M059J (cell line): Measurements from ENCODE around the gene VPS37C. TPM values are rescaled to one million over a fixed set of nuclear protein-coding genes. Genes with fewer than 3 reads are reported as not detected.
"Not testable (repeated sequence)": the region's sequence is repeated elsewhere in the genome, so short reads cannot be mapped to it uniquely, and the experiment has no call there.

Source experiments
- DNase-seq: peaks from one replicate; pipeline ENCODE4 v3.0.0-alpha.2; 2012; ENCODE audit warnings: low read depth
- total RNA-seq: library from RNA; depleted of rRNA; stranded (reverse); fragments of >200 nt; shearing (Covaris generic); gene quantifications from 2 replicates; pipeline ENCODE4 v1.2.3, GENCODE V29; 2014

The VPS37C gene
- total RNA-seq, 1 experiment from 2014 or later: 15.1 TPM

DNA sequence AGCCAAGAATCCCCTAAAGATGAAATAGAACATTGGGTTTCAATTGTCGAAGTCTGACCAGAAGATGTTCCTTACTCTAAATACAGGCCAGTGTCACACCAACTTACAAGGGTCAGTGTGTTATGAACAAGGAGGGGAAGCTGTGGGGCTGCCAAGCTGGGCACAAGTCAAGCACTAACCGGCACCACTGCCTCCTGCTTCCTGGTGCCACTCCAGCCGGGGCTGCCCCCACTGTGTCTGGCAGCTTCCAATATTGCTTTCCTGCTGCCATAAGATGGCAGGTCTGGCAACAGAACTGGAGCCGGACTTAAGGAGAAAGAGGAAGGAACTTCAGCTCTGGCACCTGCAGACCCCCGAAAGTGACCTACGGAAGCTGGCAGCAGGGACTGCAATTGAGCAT lies 13.7 kb upstream of the VPS37C start:
- DNase-seq: no peak

DNA sequence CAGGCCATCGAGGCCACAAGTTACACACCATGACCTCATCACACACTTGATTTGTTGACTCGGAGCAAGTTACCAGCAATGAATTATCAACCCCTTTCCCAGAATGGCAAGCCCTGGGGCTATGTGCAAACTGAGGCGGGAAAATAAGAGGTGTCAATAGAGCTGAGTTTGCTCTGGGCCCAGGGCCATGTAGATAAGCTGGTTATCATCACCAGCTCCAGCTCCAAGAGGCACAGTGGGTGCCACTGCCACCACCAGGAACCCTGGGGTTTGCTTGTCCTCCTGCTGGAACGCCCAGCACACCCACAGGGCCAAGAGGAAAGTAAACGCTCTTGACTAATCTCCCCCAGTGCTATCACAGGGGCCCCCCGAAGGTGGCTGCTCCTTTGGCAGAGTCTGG lies 13.0 kb upstream of the VPS37C start:
- no peak for DNase-seq

DNA sequence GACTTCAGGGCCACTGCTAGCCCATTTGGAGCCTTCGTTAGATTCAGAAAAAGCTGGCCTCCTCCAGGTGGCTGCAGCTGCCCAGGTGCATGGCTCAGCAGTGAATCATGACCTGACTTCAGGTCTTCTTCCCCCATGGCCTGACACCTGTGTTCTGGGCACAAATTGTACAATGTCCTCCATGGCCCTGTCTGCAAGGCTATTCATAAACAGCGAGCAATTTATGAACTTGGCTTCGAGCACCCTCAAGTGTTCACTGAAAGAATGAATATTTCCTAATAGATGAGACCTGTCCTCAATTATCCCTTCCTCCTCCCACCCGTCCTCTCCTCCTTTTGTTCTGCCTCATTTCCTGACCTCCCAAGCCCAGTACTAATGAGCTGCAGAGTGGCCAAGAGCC lies 12.2 kb upstream of the VPS37C start:
- peak; percentile 58 for DNase-seq

GRCh38 chr11:61172888-61173287 lies 11.7 kb upstream of the VPS37C start:
- DNase-seq: no peak

DNA sequence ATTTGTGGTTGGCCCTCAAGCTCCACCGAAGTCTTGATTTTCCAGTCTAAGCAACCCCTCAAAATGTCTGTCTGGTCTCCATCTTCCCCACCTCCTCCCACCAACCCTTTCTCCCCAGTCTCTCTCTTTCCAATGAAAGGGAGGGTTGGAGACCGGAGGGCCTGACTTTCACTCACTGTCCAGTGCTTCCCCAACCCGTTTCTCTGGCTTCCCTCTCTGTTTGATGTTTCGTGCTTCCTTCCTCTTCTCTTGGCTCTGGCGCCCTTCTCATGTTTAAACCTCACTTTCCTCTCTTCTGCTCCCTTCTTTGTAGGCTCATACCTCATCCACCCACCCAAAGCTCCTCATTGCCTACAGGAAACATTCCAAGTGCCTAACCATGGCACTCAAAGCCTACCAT lies 11.1 kb upstream of the VPS37C start:
- no peak for DNase-seq

- no peak for DNase-seq
Measured at GRCh38 chr11:61171907-61172306, 10.7 kb upstream of the VPS37C start.

DNA sequence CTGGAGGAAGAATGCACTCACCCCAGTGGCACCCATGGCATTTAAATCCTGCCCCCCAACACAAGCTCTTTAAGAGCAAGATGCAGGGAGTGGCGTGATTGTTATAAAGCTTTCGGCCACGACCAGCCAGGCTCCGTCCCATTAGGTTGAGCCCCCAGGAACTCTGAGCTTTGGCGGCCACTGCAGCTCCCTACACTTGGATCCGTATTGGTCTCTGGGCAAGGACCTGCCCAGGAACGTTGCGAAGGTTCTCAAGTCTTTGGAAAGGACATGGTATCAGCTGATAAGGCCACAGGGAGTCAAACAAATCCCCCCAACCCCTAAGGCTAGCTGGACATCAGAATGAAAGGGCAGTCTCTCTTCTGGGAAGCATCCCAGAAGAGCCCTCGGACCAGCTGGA lies 9.3 kb upstream of the VPS37C start:
- no peak for DNase-seq

DNA sequence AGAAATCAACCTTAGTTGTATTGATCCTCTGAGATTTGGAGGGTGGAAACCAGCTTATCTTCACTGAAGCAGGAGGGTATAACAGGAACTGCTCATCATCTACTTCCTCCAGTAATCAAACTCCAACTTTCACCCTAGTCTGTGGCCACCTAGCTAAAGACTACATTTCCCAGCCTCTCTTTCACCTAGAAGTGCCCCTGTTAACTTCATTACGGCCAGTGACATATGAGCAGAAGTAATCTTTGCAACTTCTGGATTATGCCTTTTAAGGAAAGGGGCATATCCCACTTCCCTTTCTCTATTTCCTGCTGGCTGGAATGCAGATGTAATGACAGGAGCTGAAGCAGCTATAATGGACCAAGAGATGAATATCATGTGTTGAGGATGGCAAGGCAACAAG lies 7.6 kb upstream of the VPS37C start:
- DNase-seq: no peak

GRCh38 chr11:61168042-61168688 lies 6.9 kb upstream of the VPS37C start:
- DNase-seq: no peak

- DNase-seq: not testable (repeated sequence)
Measured at GRCh38 chr11:61166331-61166730, 5.1 kb upstream of the VPS37C start.

DNA sequence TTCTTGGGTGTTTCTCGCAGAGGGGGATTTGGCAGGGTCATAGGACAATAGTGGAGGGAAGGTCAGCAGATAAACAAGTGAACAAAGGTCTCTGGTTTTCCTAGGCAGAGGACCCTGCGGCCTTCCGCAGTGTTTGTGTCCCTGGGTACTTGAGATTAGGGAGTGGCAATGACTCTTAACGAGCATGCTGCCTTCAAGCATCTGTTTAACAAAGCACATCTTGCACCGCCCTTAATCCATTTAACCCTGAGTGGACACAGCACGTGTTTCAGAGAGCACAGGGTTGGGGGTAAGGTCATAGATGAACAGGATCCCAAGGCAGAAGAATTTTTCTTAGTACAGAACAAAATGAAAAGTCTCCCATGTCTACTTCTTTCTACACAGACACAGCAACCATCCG lies 4.6 kb upstream of the VPS37C start:
- DNase-seq: not testable (repeated sequence)

DNA sequence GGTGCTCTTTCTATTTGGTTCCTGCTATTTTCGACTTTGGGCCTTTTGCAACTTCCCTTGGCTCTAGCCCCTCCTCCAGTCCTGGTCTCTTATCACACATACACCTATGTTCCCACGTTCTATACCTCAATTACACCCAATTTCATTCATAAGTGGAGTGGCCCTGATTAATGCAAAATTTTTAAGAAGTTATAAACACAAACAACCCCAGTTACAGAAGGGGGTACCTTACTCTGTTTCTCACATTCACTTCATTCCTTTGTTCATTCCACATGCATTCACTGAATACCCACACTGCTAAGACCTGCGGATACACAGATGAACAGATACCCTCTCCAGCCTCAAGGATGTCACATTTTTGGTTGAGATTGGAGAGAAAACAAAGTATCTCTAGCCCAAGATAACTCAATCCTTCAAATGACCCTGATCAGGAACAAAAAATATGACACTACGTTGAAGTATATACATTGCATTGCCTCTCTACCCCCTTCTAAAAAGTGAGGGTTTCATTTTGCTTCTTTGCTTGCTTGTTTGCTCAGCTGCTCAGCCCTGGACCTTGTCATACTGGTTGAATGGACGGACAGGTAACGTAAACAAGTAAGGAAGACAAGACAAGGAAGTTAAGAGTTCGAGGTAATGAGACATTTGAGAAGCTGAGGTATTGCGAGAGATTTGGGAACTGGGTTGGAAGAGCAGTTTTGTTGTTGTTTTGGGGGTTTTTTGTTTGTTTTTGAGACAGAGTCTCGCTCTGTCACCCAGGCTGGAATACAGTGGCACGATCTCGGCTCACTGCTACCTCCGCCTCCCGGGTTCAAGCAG lies 3.6 kb upstream of the VPS37C start:
- DNase-seq: no peak

GRCh38 chr11:61163714-61164605 lies 2.7 kb upstream of the VPS37C start:
- DNase-seq: no peak

DNA sequence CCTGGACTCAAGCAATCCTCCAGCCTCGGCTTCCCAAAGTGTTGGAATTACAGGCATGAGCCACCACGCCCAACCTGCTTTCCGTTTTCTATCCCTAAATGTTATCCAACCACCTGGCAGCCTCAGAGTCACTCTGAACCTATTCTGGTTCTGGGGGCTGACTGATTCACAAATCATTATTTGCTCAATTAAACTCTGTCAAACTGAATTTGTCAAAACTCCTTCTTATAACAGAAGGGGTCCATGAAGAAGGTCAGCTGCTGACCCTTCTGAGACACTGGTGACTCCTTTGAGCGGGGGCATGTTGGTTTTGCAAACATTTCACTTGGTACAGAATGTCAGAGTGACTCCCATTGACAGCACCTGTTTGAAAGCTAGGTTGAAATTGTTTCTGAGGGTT lies 1.8 kb upstream of the VPS37C start:
- no peak for DNase-seq

DNA sequence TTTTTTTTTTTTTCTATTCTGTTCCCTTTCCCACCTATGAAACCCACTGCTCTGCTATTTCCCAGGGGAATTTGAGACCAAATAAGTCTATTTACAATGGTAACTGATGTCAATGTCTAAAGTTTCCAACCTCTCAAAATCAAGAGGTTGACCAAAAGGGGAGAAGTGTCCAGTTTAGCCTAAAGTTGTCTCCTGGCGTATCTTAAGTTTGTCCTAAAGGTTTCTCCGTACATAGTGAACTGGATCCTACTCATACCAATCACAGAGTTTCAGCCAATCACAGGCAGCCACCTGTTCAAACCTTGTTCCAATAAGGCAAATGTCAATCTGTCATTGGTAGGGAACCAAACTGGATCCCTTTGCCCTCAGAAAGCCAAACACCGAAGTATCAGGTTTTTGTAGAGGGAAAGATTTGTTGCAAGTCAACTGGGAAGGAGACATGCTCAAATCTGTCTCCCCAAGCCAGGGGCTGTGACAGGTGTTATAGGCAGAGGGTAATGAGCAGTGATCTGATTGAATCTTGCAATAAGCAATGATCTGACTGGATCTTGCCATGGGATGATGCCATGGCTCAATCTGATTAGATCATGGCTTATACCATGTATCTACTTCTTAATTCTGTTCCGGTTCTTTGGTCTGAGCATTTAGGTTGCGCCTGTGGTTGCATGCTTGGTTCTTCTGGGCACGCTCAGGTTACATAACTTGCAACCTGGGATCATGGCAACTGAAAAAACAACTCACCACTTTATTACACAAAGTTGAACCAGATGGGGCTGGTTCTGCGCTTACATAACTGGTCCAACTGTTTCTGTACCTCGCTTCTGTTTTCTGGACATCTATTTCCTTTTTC lies 1.1 kb upstream of the VPS37C start:
- peak; percentile 45 for DNase-seq

DNA sequence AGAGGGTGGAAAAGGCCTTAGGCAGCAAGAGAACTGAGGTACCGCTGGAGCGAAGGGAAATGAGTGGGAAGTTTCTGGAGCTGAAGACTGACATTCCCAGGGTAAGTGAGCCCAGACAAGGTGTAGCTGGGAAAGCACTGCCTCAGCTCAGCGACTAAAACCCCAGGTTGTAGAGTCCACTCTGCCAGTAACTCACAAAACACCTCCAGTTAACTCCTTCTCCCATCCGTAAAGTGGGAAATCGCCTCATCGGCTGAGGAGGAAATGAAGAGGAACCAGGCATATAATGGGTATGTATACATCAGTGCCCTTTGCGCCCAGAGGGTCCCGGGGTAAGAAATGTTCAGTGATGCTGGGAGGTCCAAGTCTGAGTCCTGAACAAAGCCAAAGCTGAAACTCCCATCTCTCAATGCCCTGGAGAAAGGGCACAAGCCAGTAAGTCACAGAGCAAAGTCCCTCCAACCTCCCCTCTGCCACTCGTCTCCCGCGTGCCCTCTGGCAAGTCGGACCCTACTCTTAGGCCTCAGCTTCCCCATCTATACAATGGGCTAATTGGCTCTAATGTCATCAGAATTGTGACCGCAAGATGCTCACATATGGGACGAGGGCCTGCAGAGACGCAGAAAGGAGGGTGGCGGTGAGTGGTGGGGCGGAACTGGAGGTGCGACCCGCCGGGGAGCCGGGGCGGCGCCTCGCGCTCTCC lies 588 bp downstream of the VPS37C start:
- peak; percentile 34 for DNase-seq

- DNase-seq: peak; percentile 76
Measured at GRCh38 chr11:61158691-61159381, 2.4 kb downstream of the VPS37C start.

DNA sequence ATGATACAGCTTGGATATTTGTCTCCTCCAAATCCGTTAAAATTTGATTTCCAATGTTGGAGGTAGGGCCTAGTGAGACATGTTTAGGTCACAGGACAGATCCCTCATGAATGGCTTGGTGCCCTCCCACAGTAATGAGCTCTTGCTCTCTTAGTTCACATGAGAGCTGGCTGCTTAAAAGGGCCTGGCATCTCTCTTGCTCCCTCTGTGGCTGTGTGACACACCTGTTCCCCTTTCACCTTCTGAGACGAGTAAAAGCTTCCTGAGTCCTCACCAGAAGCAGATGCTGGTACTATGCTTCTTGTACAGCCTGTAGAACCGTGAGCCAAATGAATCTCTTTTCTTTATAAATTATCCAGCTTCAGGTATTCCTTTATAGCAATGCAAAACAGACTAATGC lies 3.5 kb downstream of the VPS37C start:
- no peak for DNase-seq

DNA sequence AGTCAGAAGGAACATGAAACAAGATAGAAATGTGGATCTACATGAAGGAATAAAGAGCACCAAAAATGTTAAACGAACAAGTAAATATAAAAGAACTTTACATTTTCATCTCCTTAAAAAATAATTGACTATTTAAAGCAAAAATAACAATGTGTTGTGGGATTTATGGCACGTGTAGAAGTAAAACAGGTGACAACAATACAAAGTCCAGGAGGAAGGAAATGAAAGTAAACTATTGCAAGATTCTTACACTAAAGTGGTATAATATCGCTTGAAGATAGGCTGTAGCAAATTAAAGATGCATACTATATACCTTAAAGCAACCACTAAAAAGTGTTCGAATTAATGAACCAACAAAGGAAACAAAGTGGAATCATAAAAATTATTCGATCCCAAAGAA lies 5.5 kb downstream of the VPS37C start:
- no peak for DNase-seq

DNA sequence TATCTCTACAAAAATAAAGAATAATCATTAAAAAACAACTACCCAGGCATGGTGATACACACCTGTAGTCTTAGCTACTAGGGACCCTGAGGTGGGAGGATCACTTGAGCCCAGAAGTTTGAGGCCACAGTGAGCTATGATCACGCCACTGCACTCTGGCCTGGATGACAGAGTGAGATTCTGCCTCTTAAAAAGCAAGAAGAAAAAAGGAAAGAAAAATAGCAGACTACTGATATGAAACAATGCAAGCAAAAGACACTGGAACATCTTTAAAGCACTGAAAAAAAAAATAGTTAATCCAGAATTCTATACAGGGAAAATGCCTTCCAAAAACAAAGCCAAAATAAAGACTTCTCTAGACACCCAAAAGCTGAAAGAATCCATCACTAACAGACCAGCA lies 5.9 kb downstream of the VPS37C start:
- DNase-seq: no peak
